ENCODE measurements around the gene PSD4. TPM values are rescaled to one million over a fixed set of nuclear protein-coding genes. Genes with fewer than 3 reads are reported as not detected.
A peak's percentile ranks its signal among the peaks of the same experiment; 100 is the strongest.

Gene PSD4
- total RNA-seq, 1 donor from 2014 or later = 3.3 TPM

DNA sequence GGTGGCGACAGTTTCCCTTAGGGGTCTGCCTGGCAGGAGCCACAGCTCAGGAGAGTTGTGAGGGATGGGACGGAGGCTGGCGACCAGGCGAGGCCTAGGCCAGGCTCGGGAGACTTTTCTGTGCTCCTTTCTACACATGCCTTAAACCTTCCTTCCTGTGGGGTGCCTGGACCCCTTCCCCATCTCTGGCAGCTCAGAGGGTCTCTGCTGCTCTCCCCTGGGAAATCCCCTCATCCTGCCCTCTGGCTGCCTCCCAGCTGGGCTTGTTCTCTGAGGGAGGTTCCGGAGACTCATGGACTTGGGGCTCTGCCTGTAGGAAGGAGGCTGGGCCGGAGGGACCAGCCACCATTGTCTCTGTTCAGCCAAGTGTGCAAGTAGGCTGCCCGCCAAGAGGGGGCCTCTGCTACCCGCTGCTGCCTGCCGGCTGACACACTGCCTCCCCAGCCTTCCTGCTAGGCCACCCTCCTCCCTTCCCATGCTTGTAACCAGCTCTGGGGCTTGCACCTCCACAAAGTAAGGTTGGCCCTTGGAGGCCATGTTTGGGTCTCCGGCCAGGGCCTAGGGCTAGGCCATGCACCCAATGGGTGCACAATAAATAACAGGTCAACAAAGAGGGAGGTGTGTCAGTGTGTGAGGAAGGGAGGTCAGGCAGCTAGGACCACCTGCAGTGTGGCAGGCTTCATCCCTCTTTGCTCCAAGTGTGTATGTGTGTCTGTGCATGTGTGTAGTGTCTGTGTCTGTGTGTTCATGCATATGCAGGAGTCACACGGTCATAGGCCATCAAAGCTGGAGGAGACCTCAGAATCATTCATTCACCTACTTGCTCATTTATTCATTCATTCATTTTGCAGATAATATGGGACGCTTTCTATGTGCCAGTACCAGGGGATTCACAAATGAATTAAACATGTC, 28.8 kb downstream of the PSD4 start:
- no peak for DNase-seq (ENCODE audit: low spot score in 2 of 2)
- no peak for FAIRE-seq

DNA sequence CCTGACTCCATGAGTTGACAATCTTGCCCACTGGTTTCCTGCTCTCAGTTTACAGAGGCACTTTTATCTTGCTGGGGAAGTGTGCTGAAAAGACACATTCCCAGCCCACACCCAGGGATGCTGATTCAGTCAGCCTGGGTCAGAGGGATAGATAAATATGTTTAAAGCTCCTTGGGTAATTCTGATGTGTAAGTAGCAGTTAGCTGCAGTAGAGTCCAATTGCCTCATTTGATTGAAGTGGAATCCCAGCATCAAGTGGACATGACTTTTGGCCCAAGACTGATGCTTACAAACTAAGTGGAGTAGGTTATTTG, 29.4 kb downstream of the PSD4 start:
- DNase-seq (ENCODE audit: low spot score in 2 of 2) = no peak
- FAIRE-seq = no peak

DNA sequence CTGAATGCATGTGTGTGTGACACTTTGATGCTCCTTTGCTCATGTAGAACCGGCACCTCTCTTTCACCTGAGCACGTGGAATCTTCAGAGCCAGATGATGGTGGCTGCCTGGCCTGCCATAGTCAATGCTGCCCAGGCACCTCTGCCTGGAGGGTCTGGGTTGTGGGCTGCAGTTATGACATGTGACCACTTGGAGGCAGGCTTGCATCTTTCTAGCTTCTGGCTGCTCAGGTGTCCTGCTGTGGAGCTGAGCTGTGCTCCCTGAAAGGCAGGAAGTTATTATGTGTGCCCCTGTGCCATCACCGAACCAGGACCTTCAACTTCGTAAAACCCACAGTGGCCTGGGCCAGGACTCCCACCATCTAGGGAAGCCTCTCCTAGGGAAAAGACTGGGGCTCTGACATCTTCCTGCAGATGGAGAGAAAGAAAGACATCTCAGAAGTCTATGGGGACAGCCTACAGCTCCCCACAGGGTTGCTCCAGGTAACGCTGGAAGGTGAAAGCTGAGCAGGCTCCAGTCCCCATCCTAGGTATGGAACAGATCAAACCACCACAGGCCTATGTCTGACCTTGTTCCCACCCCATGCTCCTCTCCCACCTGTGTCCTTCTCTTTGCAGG, 30.2 kb downstream of the PSD4 start:
- FAIRE-seq (no peak), DNase-seq (ENCODE audit: low spot score in 2 of 2) (peak; percentile 67 to 81)

DNA sequence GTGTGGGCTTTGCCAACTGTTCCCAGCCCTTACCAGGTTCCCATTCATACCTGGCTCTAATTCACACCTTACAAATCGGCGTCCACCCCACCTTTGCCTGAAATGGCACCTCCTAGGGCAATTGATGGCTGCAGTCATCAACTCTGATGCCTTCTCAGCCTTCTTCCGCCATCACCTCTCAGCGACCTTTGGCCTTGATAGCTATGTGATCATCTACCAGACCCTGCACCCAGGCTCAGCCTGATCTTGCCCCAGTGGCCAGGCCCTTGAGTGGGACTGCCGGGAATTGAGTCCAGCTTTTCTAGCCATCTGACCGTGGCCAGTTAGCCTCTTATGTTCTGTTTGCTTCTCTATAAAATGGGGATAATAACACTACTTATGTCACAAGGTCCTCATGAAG, 32.5 kb downstream of the PSD4 start:
- DNase-seq (ENCODE audit: low spot score in 2 of 2) (no peak), FAIRE-seq (no peak)

DNA sequence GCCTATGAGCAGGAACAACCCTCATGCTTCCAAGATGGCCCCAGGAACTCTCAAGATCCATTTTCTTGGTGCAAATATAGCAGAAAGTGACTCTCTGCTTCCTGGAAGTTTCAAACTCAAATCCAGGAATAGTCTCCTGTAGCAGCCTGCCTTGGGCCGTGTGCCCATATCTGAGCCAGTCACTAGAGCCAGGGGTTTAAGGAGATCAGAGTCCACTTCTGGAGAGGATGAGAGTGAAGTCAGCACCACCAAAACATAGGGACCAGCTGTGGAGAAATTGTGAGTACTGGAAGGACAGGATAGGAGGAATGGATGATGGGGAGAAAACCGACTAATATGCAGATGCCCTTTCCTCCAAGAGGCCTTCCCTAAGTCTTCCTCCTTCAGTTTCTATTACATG, 33.2 kb downstream of the PSD4 start:
- DNase-seq (ENCODE audit: low spot score in 2 of 2) (no peak), FAIRE-seq (no peak)

DNA sequence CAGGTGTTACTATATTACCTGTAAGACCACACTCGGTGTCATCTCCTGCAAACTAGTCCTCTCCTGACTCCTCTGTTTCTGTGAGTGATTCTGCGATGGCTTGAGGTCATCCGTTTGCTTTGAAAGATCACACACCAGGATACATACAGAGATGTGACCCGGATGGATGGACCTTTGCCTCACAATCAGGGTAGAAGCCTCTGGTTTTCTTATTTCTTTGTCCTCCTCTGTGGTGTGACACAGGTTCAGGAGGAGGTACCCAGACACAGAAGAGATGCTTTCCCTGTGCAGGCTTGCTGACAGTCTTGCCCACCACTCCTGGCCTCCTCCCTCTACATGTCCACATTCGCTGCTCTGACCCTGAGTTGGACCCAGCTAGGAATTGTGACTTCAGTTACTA, 34.6 kb downstream of the PSD4 start:
- DNase-seq (ENCODE audit: low spot score in 2 of 2) (no peak), FAIRE-seq (no peak)

DNA sequence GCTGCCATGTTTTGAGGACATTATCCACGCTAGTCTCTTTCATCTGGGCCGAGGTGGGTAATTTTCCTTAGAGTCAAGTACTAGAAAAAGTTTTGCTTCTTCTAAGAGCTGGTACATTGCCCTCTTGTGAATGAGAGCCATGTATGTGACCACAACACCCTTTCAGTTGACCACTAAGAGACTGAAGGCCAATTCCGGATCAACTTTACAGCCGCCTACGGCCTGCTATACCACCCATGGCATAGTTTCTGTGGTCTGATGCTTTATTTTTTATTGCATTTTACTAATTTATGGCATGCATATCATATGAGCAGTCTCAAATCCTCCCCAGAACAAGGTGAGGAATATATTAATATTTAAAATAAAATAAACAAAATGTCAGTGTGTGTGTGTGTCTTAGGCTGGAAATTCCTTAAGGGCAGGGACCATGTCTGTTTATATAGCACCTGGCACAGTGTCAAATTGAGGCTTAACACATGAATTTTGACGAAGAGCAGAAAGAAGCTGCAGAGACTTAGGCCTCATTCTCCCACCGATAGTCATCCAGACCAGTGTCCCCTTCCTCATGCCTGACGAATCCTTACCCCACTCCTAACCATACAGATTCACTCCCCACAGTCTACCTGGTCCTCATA, 35.4 kb downstream of the PSD4 start:
- no peak for DNase-seq (ENCODE audit: low spot score in 2 of 2)
- no peak for FAIRE-seq

DNA sequence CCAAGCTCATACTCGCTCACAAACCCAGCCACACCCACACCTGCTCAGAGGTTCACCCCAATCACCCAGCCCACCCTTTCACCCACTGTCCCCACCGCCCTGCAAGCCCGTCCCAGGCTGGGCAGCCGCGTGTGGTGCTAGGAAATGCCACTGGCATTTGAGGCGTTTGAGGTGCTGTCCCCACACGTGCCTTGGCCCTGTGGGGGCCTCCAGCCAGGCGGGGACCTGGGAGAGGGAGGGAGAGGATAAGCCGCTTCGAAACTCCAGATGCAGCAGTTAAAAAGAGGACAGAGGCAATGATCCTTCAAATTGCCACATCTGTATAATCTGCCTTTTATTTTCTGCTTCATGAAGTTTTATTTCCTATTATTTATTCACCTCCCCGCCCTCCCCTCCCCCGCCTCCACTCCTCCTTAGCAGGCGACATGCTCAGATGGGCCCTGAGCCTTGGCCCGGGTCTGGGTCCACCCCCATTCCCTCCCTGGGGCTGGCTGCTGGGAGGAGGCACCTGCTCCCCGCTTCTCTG, 35.9 kb downstream of the PSD4 start:
- FAIRE-seq = no peak
- no peak for DNase-seq (ENCODE audit: low spot score in 2 of 2)

DNA sequence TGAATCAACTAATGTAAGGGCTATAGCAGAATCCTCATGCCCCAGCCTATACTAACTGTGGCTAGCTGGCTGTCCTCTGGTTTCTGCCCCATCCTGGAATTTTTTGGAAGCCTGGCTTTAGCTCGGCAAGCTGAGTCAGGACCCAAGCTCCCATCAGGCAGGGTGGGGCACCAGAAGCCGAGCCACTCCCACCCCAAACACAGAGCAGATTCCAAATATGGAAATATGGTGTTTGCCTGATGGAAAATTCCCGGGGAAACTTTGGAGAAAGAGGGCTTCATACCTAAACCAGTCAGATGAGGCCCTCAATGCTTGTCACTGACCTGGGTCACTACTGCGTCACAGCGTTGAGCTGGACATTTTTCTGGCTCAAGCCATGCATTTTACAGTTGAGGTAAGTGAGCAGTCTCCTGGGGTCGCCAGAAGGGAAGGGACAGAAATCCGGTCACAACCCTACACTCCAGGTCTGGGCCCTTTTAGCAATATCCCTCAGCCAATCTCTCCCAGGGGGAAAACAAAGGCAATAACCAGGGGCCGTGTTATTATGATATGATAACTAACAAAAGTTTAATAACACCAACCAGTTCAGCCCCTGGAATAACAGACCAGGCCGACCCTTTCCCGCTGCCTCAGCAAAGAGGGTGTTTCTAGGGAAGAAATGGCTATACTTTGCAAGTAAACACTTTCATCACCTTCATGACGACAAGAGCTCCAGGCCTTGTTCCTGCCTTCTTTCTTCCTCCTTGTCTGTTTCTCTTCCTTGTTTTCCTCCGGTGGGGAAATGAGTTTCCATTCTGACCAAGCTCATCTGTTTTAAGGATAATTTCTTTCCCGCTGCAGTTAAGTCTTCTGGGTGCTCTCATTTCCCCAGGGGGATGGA, 37.7 kb downstream of the PSD4 start:
- FAIRE-seq (no peak), DNase-seq (ENCODE audit: low spot score in 2 of 2) (no peak)

DNA sequence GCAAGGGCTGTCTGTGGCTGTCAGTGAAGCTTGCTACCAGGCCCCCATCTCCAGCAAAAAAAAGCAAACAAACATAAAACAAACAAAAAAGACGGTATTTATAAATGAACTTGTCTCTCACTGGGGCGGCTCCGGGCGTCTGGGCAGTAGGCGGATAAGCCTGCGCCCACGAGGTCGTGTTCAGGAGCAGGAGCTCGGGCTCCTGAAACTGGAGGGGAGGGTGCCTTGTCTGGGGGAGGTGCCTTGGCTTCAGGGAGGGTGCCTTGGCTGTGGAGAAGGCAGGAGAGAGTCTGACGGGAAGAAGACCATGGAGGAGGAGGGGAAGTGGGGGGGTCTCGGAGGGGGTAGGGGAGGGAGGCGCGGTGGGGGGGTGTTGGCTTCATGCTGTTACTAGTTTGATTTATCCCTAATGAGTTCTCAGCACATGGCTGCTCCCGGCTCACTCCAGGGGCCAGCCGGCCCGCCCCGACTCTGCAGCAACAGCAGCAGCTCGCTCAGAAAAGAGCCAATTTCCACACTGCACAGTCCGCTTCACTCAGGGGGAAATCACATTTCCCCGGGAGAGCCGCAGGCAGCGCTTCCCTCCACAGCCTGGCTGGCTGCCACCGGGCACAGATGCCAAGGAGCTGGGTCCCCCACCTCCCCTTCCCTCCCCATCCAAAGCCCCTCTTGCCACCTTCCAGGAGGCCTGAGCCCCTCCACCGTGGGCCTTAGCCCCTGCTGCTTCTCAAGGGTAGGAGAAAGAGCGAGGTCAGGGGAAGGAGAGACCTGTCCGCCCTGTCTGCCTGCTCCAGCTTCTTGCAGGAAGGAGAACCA, 38.7 kb downstream of the PSD4 start:
- no peak for DNase-seq (ENCODE audit: low spot score in 2 of 2)
- no peak for FAIRE-seq

DNA sequence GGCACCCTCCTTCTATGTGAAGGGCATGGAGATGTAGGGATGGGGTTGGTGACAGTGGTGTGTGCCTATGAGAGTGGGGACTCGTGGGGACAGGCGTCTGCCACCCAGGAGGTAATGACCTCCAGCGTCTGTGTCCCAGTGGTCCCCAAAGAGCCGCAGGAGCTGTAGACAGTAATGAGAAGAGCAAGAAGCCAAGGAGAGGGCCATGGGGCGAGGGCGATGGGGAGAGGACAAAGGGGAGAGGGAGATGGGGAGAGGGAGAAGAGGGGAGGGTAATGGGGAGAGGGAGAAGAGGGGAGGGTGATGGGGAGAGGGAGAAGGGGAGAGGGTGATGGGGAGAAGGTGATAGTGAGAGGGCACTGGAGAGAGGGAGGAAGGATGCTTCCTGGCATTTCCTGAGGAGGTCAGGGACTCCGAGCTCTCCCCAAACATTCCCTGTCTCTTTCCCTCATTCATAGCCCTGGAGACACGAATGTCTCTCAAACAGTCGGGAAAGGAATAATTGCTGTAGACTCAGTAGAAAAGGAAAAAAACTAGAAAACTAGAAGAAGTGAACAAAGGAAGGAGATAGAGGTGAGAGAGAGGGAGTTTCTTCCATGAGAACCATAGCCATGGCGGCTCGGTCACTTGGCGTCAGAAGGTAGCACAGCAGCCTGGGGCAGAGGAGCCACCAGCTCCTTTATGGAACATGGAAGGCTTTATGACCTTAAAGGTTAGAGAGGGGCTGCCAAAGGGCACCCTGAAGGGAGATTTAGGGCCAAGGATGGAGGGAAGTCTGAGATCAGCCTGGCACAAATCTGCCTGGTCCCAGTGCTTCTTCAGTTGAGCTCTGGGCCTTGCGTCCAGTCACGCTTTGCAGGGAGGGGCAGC, 39.5 kb downstream of the PSD4 start:
- DNase-seq (ENCODE audit: low spot score in 2 of 2) = no peak
- FAIRE-seq = no peak

DNA sequence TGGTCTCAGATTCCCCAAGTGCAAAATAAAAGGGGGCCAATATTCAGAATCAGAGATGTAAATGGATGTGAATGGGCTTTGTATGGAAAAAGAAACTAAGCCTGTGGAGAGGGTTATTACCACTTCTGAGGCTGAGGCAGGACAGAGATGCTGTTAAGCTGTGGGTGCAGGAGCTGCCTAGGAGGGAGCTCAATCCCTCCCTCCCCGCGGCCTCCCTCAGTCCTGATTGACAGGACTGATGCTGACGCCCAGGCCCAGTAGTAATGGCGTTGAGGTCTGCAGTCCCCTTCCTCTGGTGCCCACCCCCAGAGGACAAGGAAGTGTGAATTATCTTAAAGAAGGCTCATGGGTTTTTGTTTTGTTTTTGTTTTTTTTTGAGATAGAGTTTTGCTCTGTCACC, 40.4 kb downstream of the PSD4 start:
- DNase-seq (ENCODE audit: low spot score in 2 of 2) (no peak), FAIRE-seq (no peak)

DNA sequence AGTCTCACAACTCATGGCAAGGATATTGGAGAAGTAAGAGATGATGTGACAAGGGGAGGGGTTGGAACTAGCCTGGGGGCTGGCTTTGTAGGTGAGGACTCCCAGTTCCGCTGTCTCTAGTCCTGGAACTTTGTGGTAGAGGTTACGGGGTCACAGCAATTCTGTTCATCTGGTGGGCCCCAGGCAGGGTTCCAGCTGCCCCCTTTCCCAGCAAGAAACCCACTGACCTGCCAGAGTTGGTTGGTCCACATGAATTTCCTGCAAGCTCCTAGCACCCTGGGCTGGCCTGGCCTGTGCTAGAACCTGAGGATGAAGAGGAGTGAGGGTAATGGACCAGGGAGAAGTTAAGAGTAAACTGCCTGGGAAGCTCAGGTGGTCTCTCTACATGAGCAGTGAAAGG, 41.3 kb downstream of the PSD4 start:
- FAIRE-seq (no peak), DNase-seq (ENCODE audit: low spot score in 2 of 2) (no peak)

DNA sequence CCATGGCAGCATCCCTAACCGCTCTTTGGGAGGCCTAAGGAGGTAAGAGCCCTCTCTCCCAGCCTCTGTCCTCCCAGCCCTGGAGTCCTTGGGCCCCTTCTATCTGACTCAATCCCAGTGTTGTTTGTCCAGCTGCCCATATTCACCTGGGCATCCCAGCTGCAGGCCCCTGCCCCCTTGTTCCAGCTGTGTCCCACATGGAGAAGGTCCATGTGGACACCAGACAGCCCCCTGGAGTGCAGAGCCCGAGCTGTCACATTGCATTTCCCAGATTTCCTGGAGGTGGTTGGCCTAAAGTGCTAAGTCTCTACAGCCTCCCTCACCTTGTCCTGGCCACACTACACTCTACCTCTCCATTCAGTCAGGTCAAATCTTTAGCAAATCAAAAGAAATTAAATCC, 42.5 kb downstream of the PSD4 start:
- FAIRE-seq = no peak
- DNase-seq (ENCODE audit: low spot score in 2 of 2) = no peak

DNA sequence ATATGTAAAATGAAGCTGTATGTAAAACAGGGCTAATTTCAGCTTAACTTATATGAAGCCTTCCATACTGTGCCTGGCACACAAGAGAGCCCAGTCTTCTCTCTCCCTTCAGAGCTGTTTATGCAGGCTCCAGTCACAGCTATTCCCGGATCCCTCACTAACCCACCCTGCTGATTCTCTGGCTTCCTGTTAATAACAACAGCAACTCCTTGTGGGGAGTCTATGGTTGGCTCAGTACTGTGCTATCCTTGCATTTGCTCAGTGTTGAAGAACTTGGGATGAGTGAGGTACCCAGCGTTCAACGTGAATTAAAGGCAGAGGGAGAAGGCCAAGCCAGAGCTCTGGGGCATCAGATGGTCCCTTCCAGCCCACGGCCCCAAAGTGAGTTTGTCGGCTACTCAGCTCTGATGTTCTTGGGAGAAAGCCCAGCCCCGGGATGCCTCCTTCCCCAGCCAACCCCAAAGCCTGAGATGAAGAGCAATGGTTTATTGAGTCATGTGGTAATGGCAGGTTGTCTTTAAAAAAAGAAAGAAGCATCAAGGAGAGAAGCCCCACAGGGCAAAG, 43.2 kb downstream of the PSD4 start:
- DNase-seq (ENCODE audit: low spot score in 2 of 2) (no peak), FAIRE-seq (no peak)

DNA sequence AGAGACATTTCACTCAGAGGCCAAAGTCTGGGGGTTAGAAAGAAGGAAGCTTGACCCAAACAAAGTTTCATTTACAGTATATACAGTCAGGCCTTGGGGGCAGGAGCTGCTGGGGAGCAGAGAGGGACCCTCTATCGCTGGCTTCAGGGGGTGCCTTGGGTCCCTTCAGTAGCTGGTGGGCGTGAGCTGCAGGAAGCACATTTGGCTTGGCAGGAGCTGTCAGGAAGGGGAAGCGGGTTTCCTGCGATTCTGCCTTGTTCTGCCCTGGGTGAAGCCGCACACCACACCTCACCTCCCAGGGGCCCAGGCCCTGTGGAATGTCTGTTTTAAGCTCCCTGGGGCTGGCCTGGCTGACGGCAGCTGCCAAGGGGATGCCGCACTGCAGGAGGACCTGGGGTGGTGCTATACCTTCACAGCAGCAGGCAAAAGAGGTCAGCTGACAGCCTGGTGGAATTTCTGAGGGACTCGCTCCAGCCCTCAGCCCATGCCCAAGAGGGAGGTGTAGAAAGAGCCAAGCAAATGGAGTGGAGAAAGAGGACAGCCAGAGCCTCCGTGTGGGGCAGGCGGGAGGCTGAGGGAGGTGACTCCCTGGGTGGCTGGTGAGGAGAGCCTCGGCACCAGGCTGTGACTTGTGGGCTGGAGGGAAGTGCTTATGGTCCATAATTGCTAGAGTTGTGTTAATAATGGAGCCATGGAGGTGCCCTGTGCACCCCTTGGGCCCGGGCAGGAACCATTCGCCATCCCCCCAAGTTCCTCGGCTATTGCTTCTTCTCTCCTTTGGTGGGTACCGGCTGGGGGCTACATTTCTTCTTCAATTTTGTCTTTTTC, 43.9 kb downstream of the PSD4 start:
- DNase-seq (ENCODE audit: low spot score in 2 of 2) (no peak), FAIRE-seq (no peak)

DNA sequence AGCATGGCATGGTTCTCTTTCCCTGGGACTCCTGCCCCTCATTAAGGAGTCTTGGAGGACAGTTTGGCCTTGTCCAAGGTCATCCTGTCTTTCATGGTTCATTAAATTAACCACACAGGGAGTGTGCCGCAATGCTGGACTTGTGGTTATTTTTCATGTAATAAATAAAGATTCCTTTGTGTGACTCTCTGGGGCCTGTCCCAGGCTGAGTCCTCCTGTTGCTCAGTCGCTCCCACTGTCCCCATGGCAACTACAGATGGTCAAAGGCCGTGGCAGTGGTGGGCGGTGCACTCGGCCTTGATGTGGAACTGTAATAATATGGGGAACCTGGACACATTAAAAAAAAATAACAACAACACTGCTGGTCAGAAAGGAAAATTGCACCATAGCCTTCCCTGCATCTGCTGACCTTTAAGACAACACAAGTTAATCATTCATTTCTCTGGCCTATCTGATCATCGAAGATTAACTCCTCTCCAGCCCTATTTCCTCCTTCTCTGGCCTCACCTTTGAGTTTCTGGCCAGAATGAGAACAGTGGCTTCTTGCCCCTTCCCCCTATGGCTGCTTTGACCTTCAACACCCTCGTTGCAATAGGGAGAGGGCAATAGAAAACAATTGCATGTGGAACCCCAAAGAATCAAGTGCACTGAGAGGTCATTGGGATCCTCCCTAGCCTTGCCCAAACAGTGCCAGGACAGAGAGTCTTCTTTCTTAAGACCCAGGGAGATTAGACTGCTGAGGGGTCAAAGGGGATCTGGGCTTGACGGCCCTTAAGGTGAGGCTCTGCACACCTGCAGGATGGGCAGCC, 44.7 kb downstream of the PSD4 start:
- no peak for DNase-seq (ENCODE audit: low spot score in 2 of 2)
- FAIRE-seq = no peak

Data from frontal cortex (tissue), 4 donors.